Cardiac fibroblast (primary cell): ENCODE measurements around the gene RGS4.

Source experiments
- DNase-seq, 2 donors: peaks; one replicate each; pipeline versions ENCODE4 v3.0.0 to v3.0.0-alpha.2; 2010; ENCODE audit warnings: low read depth in 2 of 2
- H3K4me3 ChIP-seq, 2 donors: replicated peaks in 1 of 2; 1 replicate in 1 of 2; 2 replicates in 1 of 2; pipeline ENCODE4 v1.5.1; 2011; ENCODE audit warnings: low read depth in 2 of 2, low read length in 2 of 2, mild to moderate bottlenecking in 2 of 2, moderate library complexity in 1 of 2
- TF ChIP-seq, protein P1 (sequence below): IDR thresholded peaks from one replicate; pipeline ENCODE4 v1.5.1; 2011; ENCODE audit warnings: low read depth, mild to moderate bottlenecking, low read length, inconsistent platforms

The RGS4 gene

DNA sequence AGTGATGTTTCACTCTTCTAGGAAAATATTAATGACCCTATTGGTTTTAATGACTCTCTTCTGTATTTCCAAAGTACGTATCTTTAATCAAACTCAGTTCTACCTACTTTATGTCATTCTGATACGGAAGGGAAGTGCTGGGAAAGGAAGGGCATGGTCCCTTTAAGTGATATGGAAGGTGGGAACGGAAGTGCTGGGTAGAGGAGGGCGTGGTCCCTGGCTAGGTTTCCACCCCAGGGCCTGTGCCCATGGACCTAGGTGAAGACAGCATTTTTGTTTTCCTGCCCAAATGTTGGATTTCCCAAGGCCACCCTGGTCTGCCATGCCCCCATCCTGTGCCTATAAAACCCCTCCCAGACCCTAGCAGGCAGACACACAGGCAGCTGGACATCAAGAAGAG lies 24.0 kb downstream of the RGS4 start:
- TF ChIP-seq, protein P1, sequence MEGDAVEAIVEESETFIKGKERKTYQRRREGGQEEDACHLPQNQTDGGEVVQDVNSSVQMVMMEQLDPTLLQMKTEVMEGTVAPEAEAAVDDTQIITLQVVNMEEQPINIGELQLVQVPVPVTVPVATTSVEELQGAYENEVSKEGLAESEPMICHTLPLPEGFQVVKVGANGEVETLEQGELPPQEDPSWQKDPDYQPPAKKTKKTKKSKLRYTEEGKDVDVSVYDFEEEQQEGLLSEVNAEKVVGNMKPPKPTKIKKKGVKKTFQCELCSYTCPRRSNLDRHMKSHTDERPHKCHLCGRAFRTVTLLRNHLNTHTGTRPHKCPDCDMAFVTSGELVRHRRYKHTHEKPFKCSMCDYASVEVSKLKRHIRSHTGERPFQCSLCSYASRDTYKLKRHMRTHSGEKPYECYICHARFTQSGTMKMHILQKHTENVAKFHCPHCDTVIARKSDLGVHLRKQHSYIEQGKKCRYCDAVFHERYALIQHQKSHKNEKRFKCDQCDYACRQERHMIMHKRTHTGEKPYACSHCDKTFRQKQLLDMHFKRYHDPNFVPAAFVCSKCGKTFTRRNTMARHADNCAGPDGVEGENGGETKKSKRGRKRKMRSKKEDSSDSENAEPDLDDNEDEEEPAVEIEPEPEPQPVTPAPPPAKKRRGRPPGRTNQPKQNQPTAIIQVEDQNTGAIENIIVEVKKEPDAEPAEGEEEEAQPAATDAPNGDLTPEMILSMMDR = no peak
- no peak for DNase-seq
- H3K4me3 ChIP-seq = no peak overlapping the region

- no peak overlapping the region for H3K4me3 ChIP-seq
- TF ChIP-seq, protein P1 = no peak
- no peak for DNase-seq
These were observed 24.4 kb downstream of the RGS4 start for GRCh38 chr1:163093579-163093978.

DNA sequence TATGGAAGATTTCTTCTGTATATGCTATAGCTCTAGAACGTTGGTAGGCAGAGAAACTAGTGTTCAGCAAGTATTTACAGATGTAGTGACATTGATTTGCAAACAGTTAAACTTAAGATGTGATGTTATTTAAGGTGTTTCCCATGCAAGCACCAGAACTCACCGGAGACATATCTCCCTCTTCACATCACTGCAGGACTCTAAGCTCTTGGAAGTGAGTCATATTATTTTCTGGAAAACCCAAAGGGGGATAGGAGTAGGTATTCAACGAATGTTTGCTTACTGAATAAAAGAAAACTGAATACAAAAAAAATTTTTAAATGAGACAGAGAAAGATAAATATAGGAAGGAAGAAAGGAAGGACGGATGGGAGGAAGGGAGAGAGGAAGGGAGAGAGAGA lies 25.0 kb downstream of the RGS4 start:
- TF ChIP-seq, protein P1 = no peak
- H3K4me3 ChIP-seq = no peak overlapping the region
- peak in 1 of 2 donors; percentile 25 for DNase-seq

DNA sequence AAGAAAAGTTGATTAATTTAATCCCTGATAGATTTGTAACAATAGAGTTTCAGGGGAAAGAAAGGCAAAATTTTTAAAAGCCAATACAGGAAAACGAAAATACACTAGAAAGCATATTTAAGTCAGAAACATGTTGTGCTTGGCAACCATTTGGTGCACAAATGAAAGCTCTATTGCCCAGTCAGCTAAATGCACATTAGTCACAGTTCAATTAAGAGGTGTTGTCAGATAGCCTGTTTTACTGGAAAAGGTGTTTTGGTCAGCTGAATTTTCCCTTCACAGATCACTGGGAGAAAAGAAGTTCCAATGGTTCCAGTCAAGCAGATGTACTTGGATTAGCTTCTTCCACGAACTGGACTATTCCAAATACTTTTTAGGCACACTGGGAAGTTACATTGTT lies 25.4 kb downstream of the RGS4 start:
- DNase-seq = no peak
- TF ChIP-seq, protein P1 = no peak
- H3K4me3 ChIP-seq = no peak overlapping the region

GRCh38 chr1:163095213-163095612 lies 26.1 kb downstream of the RGS4 start:
- DNase-seq = no peak
- no peak overlapping the region for H3K4me3 ChIP-seq
- TF ChIP-seq, protein P1 = no peak

DNA sequence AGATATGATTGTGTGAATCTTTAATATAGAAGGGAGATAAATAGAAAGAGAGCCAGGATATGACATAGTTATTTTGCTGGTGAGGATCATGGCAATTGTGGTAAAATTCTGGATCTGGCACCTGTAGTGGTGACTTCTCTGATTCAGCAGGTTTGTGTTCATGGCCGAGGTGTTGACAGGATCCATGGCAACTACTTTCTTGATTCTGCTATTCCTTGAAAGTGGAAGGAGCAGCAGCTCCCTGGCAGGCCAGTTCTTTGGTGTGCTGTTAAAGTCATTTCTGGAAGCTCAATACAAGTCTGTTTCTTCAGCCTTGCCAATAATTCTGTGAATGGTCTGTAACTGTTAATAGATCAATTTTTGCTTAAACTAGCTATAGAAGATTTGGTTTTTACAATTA lies 33.4 kb downstream of the RGS4 start:
- TF ChIP-seq, protein P1 = no peak
- no peak for DNase-seq
- no peak overlapping the region for H3K4me3 ChIP-seq

- TF ChIP-seq, protein P1 = no peak
- no peak overlapping the region for H3K4me3 ChIP-seq
- DNase-seq = peak in 1 of 2 donors; percentile 32
These were observed 35.4 kb downstream of the RGS4 start for GRCh38 chr1:163104385-163105099.
